Activated CD8-positive, alpha-beta memory T cell treated with anti-CD3 and anti-CD28 coated beads, Interleukin-2, amount 50 U/mL, for 1 hour (primary cell): Measurements from ENCODE around the gene OLFM3.

Source experiments
- DNase-seq: peaks from one replicate; pipeline ENCODE4 v3.0.0-alpha.2; 2020; ENCODE audit errors: extremely low read depth

Gene OLFM3

GRCh38 chr1:101996825-101997465 lies at the start of gene OLFM3:
Gene OLFM3 (minus strand): TSS chr1:101996926.
- DNase-seq = no peak

GRCh38 chr1:102045752-102046151 lies 49.0 kb upstream of the OLFM3 start:
- DNase-seq = no peak

- no peak for DNase-seq
Observed at GRCh38 chr1:102032534-102032933, 35.8 kb upstream of the OLFM3 start.

GRCh38 chr1:102019530-102019929 lies 22.8 kb upstream of the OLFM3 start:
- no peak for DNase-seq

GRCh38 chr1:102015728-102016127 lies 19.0 kb upstream of the OLFM3 start:
- DNase-seq = no peak

GRCh38 chr1:102002057-102002456 lies 5.3 kb upstream of the OLFM3 start:
- DNase-seq = no peak

GRCh38 chr1:101995984-101996745 lies 561 bp downstream of the OLFM3 start:
- no peak for DNase-seq

GRCh38 chr1:101993710-101994109 lies 3.0 kb downstream of the OLFM3 start:
- no peak for DNase-seq

- DNase-seq = no peak
Observed at GRCh38 chr1:101992821-101993575, 3.7 kb downstream of the OLFM3 start.

- DNase-seq = no peak
Observed at GRCh38 chr1:101980974-101981373, 15.8 kb downstream of the OLFM3 start.

GRCh38 chr1:101977266-101977665 lies 19.5 kb downstream of the OLFM3 start:
- DNase-seq = no peak

GRCh38 chr1:101976161-101976560 lies 20.6 kb downstream of the OLFM3 start:
- no peak for DNase-seq

- no peak for DNase-seq
Observed at GRCh38 chr1:101975371-101975770, 21.4 kb downstream of the OLFM3 start.

- DNase-seq = no peak
Observed at GRCh38 chr1:101974599-101975274, 22.0 kb downstream of the OLFM3 start.

GRCh38 chr1:101971304-101971703 lies 25.4 kb downstream of the OLFM3 start:
- DNase-seq = no peak

GRCh38 chr1:101967871-101968270 lies 28.9 kb downstream of the OLFM3 start:
- DNase-seq = no peak

- no peak for DNase-seq
Observed at GRCh38 chr1:101965341-101965740, 31.4 kb downstream of the OLFM3 start.

- DNase-seq = no peak
Observed at GRCh38 chr1:101964708-101965107, 32.0 kb downstream of the OLFM3 start.

- DNase-seq = no peak
Observed at GRCh38 chr1:101960142-101960541, 36.6 kb downstream of the OLFM3 start.

GRCh38 chr1:101959456-101959855 lies 37.3 kb downstream of the OLFM3 start:
- DNase-seq = no peak

GRCh38 chr1:101957771-101958170 lies 39.0 kb downstream of the OLFM3 start:
- DNase-seq = no peak

GRCh38 chr1:101953623-101954022 lies 43.1 kb downstream of the OLFM3 start:
- DNase-seq = no peak
